ENCODE measurements around the gene TNFRSF4. TPM values are rescaled to one million over a fixed set of nuclear protein-coding genes. Genes with fewer than 3 reads are reported as not detected.

Gene TNFRSF4
- total and polyA plus RNA-seq, 5 donors from 2014 or later: 19.0 to 65.8 (median 33.9) TPM

DNA sequence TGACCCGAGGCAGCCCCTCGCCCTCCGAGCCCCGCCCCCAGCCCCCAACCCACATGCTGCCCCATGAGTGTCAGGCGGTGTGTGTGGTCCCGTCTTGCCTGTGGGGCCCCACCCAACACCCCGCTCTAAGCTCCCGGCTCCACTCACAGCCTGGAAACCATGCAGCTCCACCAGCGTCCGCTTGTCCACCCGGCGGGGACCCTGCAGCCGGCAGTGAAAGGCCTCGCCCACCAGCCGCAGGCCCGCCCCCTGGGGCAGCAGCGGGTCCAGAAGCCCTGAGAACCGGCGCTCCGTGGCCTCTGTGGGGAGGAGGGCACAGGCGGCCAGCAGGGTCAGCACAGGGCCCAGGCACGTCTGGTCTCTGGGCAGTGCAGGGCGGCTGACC is 29.8 kb upstream of the TNFRSF4 start:
- DNase-seq: no peak
- H3K36me3 ChIP-seq (ENCODE audit: control insufficient read depth, insufficient read depth, low read length): no peaks in the 10 kb centered on the region
- H3K4me3 ChIP-seq (ENCODE audit: low read depth, low read length): no peak overlapping the region
- H3K27ac Mint-ChIP-seq: no peak overlapping the region
- no peaks in the 10 kb centered on the region for H3K36me3 Mint-ChIP-seq
- H3K4me3 Mint-ChIP-seq: no peak overlapping the region
- no peak overlapping the region for H3K27ac ChIP-seq (ENCODE audit: insufficient read depth, low read length, poor library complexity, severe bottlenecking)
- H3K4me1 ChIP-seq (ENCODE audit: control insufficient read depth, insufficient read depth, low read length, poor library complexity, severe bottlenecking): peaks cover 4% of the 10 kb centered on the region
- H3K4me1 Mint-ChIP-seq: no peaks in the 10 kb centered on the region
- H3K27me3 ChIP-seq (ENCODE audit: control insufficient read depth, insufficient read depth, low read length): no peaks in the 10 kb centered on the region
- H3K9me3 Mint-ChIP-seq: no peaks in the 10 kb centered on the region
- no peaks in the 10 kb centered on the region for H3K9me3 ChIP-seq (ENCODE audit: control insufficient read depth in 2 of 2, low read length in 2 of 2)
- ATAC-seq (ENCODE audit: low read depth in 2 of 2): no peak
- peaks cover 4% of the 10 kb centered on the region for H3K27me3 Mint-ChIP-seq

DNA sequence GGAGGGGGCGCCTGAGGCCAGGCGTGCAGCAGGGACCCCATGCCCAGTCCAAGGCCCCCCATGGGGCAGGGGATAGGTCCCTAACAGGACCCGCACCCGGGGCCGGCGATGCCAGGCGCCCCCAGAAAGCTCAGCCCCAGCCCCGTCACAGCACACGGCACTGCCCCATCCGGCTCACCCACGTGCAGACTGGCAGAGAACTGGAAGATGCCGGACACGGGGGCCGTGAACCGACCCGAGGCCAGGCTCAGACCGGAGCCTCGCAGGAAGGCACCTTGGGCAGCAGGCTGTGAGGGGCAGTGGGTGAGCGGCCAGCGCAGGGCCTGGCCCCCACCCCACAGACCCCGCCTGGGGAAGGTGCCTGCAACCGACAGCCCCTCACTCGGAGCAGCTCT is 29.3 kb upstream of the TNFRSF4 start:
- H3K27ac Mint-ChIP-seq: no peak overlapping the region
- no peak for DNase-seq
- no peaks in the 10 kb centered on the region for H3K4me1 Mint-ChIP-seq

DNA sequence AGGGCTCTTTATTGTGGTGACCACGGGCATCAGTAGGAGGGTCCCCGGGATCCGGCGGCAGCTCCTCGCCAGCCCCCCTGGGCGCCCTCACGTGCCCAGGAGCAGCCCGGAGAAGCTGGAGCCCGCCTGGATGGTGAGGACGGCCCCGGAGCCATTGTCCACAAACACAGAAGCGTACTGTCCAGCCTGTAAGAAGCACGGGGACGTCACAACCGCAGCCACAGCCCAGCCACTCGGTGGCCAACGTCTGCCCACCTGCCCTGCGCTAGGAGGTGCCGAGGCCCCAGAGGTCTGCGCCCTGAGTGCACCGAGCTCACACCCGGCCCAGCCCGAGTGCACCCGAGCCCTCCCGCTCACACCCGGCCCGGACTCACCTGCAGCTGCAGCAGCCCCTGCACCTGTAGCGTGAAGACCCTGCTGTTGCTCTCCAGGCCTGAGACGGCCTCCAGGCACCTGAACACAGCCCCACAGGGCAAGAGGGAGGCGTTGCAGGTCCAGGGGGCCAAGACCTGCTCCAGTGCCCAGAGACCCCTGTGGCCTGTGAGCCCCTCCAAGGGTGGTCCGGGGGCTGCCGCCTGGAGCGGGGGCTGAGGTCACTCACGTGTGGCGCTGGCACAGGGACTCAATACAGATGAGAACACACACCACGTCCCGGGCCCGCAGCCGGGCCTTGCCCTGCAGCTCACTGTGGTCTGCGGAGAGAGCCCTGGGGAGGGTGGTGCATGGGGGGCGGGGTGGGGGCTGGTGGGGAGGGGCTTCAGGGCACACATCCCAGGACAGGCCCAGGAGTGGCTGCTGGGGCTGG is 28.7 kb upstream of the TNFRSF4 start:
- Histone ChIP-seq H3K27me3 (ENCODE audit: control insufficient read depth, insufficient read depth, low read length) (no peaks in the 10 kb centered on the region), H3K36me3 (ENCODE audit: control insufficient read depth, insufficient read depth, low read length) (no peaks in the 10 kb centered on the region), H3K4me3 (ENCODE audit: low read depth, low read length) (no peak overlapping the region), H3K4me1 (ENCODE audit: control insufficient read depth, insufficient read depth, low read length, poor library complexity, severe bottlenecking) (peaks cover 4% of the 10 kb centered on the region), H3K27ac (ENCODE audit: insufficient read depth, low read length, poor library complexity, severe bottlenecking) (no peak overlapping the region), H3K9me3 (ENCODE audit: control insufficient read depth in 2 of 2, low read length in 2 of 2) (no peaks in the 10 kb centered on the region)
- ATAC-seq (ENCODE audit: low read depth in 2 of 2) (no peak), DNase-seq (no peak)
- H3K27ac Mint-ChIP-seq: no peak overlapping the region
- H3K9me3 Mint-ChIP-seq: no peaks in the 10 kb centered on the region
- no peaks in the 10 kb centered on the region for H3K36me3 Mint-ChIP-seq
- H3K27me3 Mint-ChIP-seq: no peaks in the 10 kb centered on the region
- H3K4me1 Mint-ChIP-seq: no peaks in the 10 kb centered on the region
- no peak overlapping the region for H3K4me3 Mint-ChIP-seq

More for the DNA sequence above, 29.3 kb upstream of the TNFRSF4 start:
- no peak for ATAC-seq (ENCODE audit: low read depth in 2 of 2)
- Histone ChIP-seq H3K4me1 (ENCODE audit: control insufficient read depth, insufficient read depth, low read length, poor library complexity, severe bottlenecking) (peaks cover 4% of the 10 kb centered on the region), H3K9me3 (ENCODE audit: control insufficient read depth in 2 of 2, low read length in 2 of 2) (no peaks in the 10 kb centered on the region), H3K27ac (ENCODE audit: insufficient read depth, low read length, poor library complexity, severe bottlenecking) (no peak overlapping the region), H3K4me3 (ENCODE audit: low read depth, low read length) (no peak overlapping the region), H3K27me3 (ENCODE audit: control insufficient read depth, insufficient read depth, low read length) (no peaks in the 10 kb centered on the region), H3K36me3 (ENCODE audit: control insufficient read depth, insufficient read depth, low read length) (no peaks in the 10 kb centered on the region)
- no peaks in the 10 kb centered on the region for H3K9me3 Mint-ChIP-seq
- no peaks in the 10 kb centered on the region for H3K36me3 Mint-ChIP-seq
- no peak overlapping the region for H3K4me3 Mint-ChIP-seq
- H3K27me3 Mint-ChIP-seq: peaks cover 4% of the 10 kb centered on the region

DNA sequence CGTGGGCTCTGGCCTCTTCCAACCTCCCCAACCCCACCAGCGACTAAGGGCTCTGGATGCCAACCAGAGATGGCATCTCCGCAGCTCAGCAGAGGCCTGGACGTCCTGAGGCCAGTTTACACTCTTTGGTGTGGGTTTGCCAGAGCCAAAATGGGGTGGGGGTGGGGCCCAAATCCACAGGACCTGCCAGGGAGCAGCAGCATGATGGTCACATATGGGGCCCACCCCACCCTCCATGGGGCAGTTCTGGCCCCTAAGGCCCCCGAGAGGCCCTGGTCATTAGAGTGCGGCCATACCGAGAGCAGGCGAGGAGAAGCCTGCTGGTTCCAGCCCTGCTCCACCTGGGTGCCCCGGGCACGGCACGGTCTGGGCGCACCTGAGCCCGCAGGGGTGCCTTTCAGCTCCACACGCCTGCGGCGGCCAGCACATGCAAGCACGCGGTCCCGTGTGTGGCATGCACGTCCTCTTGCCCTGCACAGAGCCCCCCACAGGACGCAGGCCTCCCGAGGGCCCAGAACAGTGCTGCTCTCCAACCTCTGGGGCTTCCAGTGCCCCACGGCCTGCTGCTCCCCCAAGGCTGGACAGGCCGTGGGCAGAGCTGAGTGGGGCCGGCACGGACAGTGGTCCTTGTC is 27.8 kb upstream of the TNFRSF4 start:
- H3K4me1 Mint-ChIP-seq: no peaks in the 10 kb centered on the region
- Histone ChIP-seq H3K9me3 (ENCODE audit: control insufficient read depth in 2 of 2, low read length in 2 of 2) (no peaks in the 10 kb centered on the region), H3K4me3 (ENCODE audit: low read depth, low read length) (no peak overlapping the region), H3K27ac (ENCODE audit: insufficient read depth, low read length, poor library complexity, severe bottlenecking) (no peak overlapping the region), H3K4me1 (ENCODE audit: control insufficient read depth, insufficient read depth, low read length, poor library complexity, severe bottlenecking) (peaks cover 2% of the 10 kb centered on the region), H3K36me3 (ENCODE audit: control insufficient read depth, insufficient read depth, low read length) (no peaks in the 10 kb centered on the region), H3K27me3 (ENCODE audit: control insufficient read depth, insufficient read depth, low read length) (no peaks in the 10 kb centered on the region)
- no peak overlapping the region for H3K27ac Mint-ChIP-seq
- H3K9me3 Mint-ChIP-seq: no peaks in the 10 kb centered on the region
- H3K4me3 Mint-ChIP-seq: no peak overlapping the region
- ATAC-seq (ENCODE audit: low read depth in 2 of 2): no peak
- H3K36me3 Mint-ChIP-seq: no peaks in the 10 kb centered on the region
- DNase-seq: no peak
- H3K27me3 Mint-ChIP-seq: no peaks in the 10 kb centered on the region

DNA sequence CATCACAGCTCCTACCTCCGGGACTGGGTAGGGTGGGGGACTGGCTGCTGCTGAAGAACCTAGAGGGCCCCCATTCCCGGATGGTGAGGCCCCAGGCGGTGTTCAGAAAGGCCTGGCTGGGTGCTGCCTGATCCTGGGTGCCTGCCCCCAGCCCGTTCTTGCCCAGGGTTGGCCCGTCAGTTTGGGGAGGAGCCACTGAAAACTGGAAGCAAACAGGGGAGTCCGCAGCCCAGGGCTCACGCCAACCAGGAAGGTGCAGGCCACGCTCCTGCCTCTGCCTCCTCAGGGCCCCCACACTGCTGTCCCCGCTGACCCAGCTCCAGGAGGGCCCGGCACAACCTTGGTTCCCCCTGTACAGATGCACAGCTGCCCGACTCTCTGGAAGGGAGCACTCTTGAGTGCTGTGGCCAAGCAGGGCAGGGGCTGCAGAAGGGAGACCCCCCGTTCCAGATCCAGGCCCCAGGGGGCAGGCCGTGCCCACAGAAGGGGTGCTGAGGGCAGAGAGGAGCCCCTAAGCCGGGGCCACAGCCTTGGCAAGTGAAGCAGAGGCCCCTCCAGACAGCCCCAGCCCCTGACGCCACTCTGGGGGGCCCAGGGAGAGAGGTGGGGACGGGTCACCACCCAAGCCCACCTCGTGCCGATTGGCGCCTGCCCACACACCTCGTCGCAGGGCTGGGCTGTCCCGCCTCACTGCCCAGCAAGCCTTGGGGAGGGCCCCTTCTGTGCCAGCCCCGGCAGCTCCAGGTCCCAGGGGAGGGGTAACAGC is 27.1 kb upstream of the TNFRSF4 start:
- H3K27me3 ChIP-seq (ENCODE audit: control insufficient read depth, insufficient read depth, low read length): no peaks in the 10 kb centered on the region
- Mint-ChIP-seq H3K9me3 (no peaks in the 10 kb centered on the region), H3K27me3 (no peaks in the 10 kb centered on the region), H3K27ac (no peak overlapping the region), H3K36me3 (no peaks in the 10 kb centered on the region), H3K4me1 (no peaks in the 10 kb centered on the region), H3K4me3 (no peak overlapping the region)
- no peak overlapping the region for H3K27ac ChIP-seq (ENCODE audit: insufficient read depth, low read length, poor library complexity, severe bottlenecking)
- ATAC-seq (ENCODE audit: low read depth in 2 of 2) (no peak), DNase-seq (no peak)
- no peaks in the 10 kb centered on the region for H3K4me1 ChIP-seq (ENCODE audit: control insufficient read depth, insufficient read depth, low read length, poor library complexity, severe bottlenecking)
- H3K9me3 ChIP-seq (ENCODE audit: control insufficient read depth in 2 of 2, low read length in 2 of 2): no peaks in the 10 kb centered on the region
- no peak overlapping the region for H3K4me3 ChIP-seq (ENCODE audit: low read depth, low read length)
- H3K36me3 ChIP-seq (ENCODE audit: control insufficient read depth, insufficient read depth, low read length): no peaks in the 10 kb centered on the region

DNA sequence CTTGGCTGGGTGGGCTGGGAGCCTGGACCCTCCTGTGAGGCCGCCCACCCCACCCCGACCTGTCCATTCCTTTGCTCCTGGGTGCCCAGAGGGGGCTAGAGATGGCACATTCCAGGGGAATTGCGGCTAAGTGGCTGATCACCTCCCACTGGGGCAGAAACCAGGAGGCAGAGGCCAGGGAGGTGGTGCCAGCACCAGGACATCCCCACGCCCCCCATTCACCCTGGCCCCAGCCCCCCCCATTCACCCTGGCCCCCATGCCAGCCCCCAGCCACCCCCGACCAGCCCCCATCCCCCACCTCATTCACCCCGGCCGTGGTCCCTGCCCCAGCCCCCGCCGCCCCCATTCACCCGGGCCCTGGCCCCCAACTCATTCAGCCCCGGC is 26.4 kb upstream of the TNFRSF4 start:
- Mint-ChIP-seq H3K36me3 (no peaks in the 10 kb centered on the region), H3K4me1 (no peaks in the 10 kb centered on the region), H3K27ac (no peak overlapping the region), H3K27me3 (no peaks in the 10 kb centered on the region), H3K4me3 (no peak overlapping the region), H3K9me3 (no peaks in the 10 kb centered on the region)
- H3K4me3 ChIP-seq (ENCODE audit: low read depth, low read length): no peak overlapping the region
- ATAC-seq (ENCODE audit: low read depth in 2 of 2) (no peak), DNase-seq (no peak)
- H3K27me3 ChIP-seq (ENCODE audit: control insufficient read depth, insufficient read depth, low read length): no peaks in the 10 kb centered on the region
- no peaks in the 10 kb centered on the region for H3K9me3 ChIP-seq (ENCODE audit: control insufficient read depth in 2 of 2, low read length in 2 of 2)
- H3K27ac ChIP-seq (ENCODE audit: insufficient read depth, low read length, poor library complexity, severe bottlenecking): no peak overlapping the region
- no peaks in the 10 kb centered on the region for H3K36me3 ChIP-seq (ENCODE audit: control insufficient read depth, insufficient read depth, low read length)
- no peaks in the 10 kb centered on the region for H3K4me1 ChIP-seq (ENCODE audit: control insufficient read depth, insufficient read depth, low read length, poor library complexity, severe bottlenecking)

DNA sequence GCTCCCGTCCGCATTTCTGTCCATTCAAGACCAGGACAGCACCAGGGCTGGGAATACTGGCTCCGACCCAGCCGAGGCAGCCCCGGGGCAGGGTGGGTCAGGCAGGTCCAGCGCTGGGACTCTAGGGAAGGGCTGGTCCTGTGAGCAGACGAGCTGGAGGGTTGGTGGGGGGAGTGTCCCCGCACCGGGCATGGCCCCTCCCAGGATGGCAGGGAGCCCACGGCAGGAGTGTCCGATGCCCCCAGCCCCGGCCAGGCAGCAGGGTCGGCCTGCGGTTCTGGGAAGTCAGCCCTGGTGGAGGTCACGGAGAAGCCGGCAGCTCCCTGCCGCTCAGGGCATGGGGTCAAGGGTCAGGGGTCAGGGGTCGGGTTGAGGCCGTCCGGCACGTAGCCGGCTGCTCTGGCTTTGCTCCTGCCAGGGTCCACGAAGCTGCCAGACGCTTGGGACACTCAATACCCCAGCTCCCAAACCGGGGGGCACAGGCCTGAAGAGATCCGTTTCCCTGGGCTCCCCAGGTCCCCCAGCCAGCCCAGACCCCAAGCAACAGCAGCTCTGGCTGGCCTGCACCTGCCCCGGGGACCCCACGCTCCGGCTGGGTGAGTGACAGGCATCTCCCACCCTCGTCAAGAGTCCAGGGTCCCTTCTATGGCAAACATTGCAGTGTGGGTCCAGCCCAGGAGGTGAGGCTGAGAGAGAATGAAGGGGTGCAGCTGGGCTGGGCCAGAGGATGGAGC is 25.8 kb upstream of the TNFRSF4 start:
- Histone ChIP-seq H3K36me3 (ENCODE audit: control insufficient read depth, insufficient read depth, low read length) (no peaks in the 10 kb centered on the region), H3K9me3 (ENCODE audit: control insufficient read depth in 2 of 2, low read length in 2 of 2) (no peaks in the 10 kb centered on the region), H3K27ac (ENCODE audit: insufficient read depth, low read length, poor library complexity, severe bottlenecking) (no peak overlapping the region), H3K27me3 (ENCODE audit: control insufficient read depth, insufficient read depth, low read length) (no peaks in the 10 kb centered on the region), H3K4me1 (ENCODE audit: control insufficient read depth, insufficient read depth, low read length, poor library complexity, severe bottlenecking) (no peaks in the 10 kb centered on the region), H3K4me3 (ENCODE audit: low read depth, low read length) (no peak overlapping the region)
- Mint-ChIP-seq H3K27ac (no peak overlapping the region), H3K27me3 (no peaks in the 10 kb centered on the region), H3K9me3 (no peaks in the 10 kb centered on the region), H3K4me3 (no peak overlapping the region), H3K4me1 (peaks cover 0 to 3% (median 0%) of the 10 kb centered on the region in 4 donors), H3K36me3 (no peaks in the 10 kb centered on the region)
- no peak for ATAC-seq (ENCODE audit: low read depth in 2 of 2)
- DNase-seq: no peak
